HepG2 (cell line): ENCODE results near the gene TLCD3B. TPM values are rescaled to one million over a fixed set of nuclear protein-coding genes. Genes with fewer than 3 reads are reported as not detected.
A peak's percentile ranks its signal among the peaks of the same experiment; 100 is the strongest.

Experiments
- BCLAF1 ChIP-seq: fragments of 450-650 bp; IDR thresholded peaks from 2 replicates; pipeline ENCODE4 v1.6.1; 2017; ENCODE audit warnings: mild to moderate bottlenecking
- CENPT ChIP-seq: sonication (generic); formaldehyde crosslinking; IDR thresholded peaks from 2 replicates; pipeline ENCODE4 v1.8.0; 2022; ENCODE audit warnings: low read depth, mild to moderate bottlenecking, moderate library complexity, missing genetic modification reagents
- DNMT1 ChIP-seq: sonication (generic); formaldehyde crosslinking; IDR thresholded peaks from 2 replicates; pipeline ENCODE4 v1.5.1; 2020; ENCODE audit warnings: mild to moderate bottlenecking, missing genetic modification reagents
- ELF1 ChIP-seq: sonication (generic); formaldehyde crosslinking; IDR thresholded peaks from 2 replicates; pipeline ENCODE4 v1.4.0; 2020; ENCODE audit warnings: missing genetic modification reagents
- HDAC2 ChIP-seq: sonication (generic); formaldehyde crosslinking; IDR thresholded peaks from 2 replicates; pipeline ENCODE4 v1.4.0; 2020; ENCODE audit warnings: missing genetic modification reagents
- HNF1B ChIP-seq: sonication (generic); formaldehyde crosslinking; IDR thresholded peaks from 2 replicates; pipeline ENCODE4 v1.5.1; 2020; ENCODE audit warnings: mild to moderate bottlenecking, moderate library complexity, missing genetic modification reagents
- IRF2 ChIP-seq: IDR thresholded peaks from 2 replicates; pipeline ENCODE4 v1.6.1; 2018; ENCODE audit warnings: missing genetic modification reagents, missing compliant biosample characterization
- JUN ChIP-seq: sonication (generic); formaldehyde crosslinking; IDR thresholded peaks from 2 replicates; pipeline ENCODE4 v1.4.0; 2020; ENCODE audit warnings: mild to moderate bottlenecking, missing genetic modification reagents
- MED1 ChIP-seq: sonication (generic); formaldehyde crosslinking; IDR thresholded peaks from 2 replicates; pipeline ENCODE4 v1.4.0; 2020; ENCODE audit warnings: missing genetic modification reagents
- RERE ChIP-seq: IDR thresholded peaks from 2 replicates; pipeline ENCODE4 v1.6.1; 2016; ENCODE audit warnings: low read depth, missing genetic modification reagents, missing compliant biosample characterization
- REST ChIP-seq, 2 experiments: IDR thresholded peaks; 2 replicates each; pipeline ENCODE4 v1.6.1; 2011 to 2012; ENCODE audit warnings: low read length in 2 of 2, borderline replicate concordance in 1 of 2, low read depth in 1 of 2, mild to moderate bottlenecking in 1 of 2, moderate library complexity in 1 of 2
- SMYD3 ChIP-seq: sonication (generic); formaldehyde crosslinking; IDR thresholded peaks from 2 replicates; pipeline ENCODE4 v1.8.1; 2023; ENCODE audit warnings: mild to moderate bottlenecking, missing genetic modification reagents
- SOX6 ChIP-seq, 2 experiments: fragments of 450-650 bp in 1 of 2; sonication (generic) in 1 of 2; formaldehyde crosslinking in 1 of 2; IDR thresholded peaks; 2 replicates each; pipeline versions ENCODE4 v1.4.0 to v1.6.1; 2017 to 2020; ENCODE audit warnings: antibody characterized with exemption in 1 of 2, mild to moderate bottlenecking in 1 of 2, missing genetic modification reagents in 1 of 2
- SUZ12 ChIP-seq: fragments of 150-350 bp; IDR thresholded peaks from 2 replicates; pipeline ENCODE4 v1.6.1; 2014; ENCODE audit warnings: low read depth, low read length
- TCF7 ChIP-seq: sonication (generic); IDR thresholded peaks from 2 replicates; pipeline ENCODE4 v1.6.1; 2016; ENCODE audit warnings: antibody characterized with exemption, low read depth
- ZNF350 ChIP-seq: sonication (generic); formaldehyde crosslinking; IDR thresholded peaks from 2 replicates; pipeline ENCODE4 v1.4.0; 2020; ENCODE audit warnings: mild to moderate bottlenecking, low read depth, missing genetic modification reagents, borderline replicate concordance
- ZSCAN30 ChIP-seq: sonication (generic); formaldehyde crosslinking; IDR thresholded peaks from 2 replicates; pipeline ENCODE4 v1.5.0; 2020; ENCODE audit warnings: mild to moderate bottlenecking, missing genetic modification reagents
- polyA plus RNA-seq, 8 experiments: library from polyadenylated mRNA; depleted of rRNA in 3 of 8; stranded (reverse) in 7 of 8; unstranded in 1 of 8; fragments of >200 nt; fragmentation: Illumina TruSeq in 4 of 8; extraction: Trizol in 4 of 8; gene quantifications; 2 replicates each; pipeline versions ENCODE4 v1.2.1 to v1.2.3, GENCODE V29; 2011 to 2016; ENCODE audit warnings: low read depth in 4 of 8, missing spikeins in 1 of 8, mixed read lengths in 1 of 8; ENCODE audit not compliant: insufficient read depth in 1 of 8
- total RNA-seq, 5 experiments: library from RNA; depleted of rRNA; stranded (reverse); fragments of >200 nt; fragmentation: Illumina TruSeq; extraction: Trizol; gene quantifications; 2 replicates each; pipeline ENCODE4 v1.2.3, GENCODE V29; 2016; ENCODE audit warnings: low read depth in 1 of 5

TLCD3B gene
- total and polyA plus RNA-seq, 2 of the 13 experiments (the other 11 are each of a cell fraction or from before 2014, with no cell fraction given) = not detected

- TF ChIP-seq RERE (CRISPR knock-in tag) = no peak
- no peak for TF ChIP-seq REST (IDR thresholded peaks at IDR 0.05; ENCODE audit: borderline replicate concordance in 1 of 2, low read depth in 1 of 2, low read length in 2 of 2)
- no peak for TF ChIP-seq DNMT1
- no peak for TF ChIP-seq CENPT
- 0 out of 2 replicates have a peak, but pooled peaks have one; percentile 9 for TF ChIP-seq MED1 (CRISPR knock-in tag)
- TF ChIP-seq BCLAF1 = no peak
- no peak for TF ChIP-seq SMYD3 (CRISPR knock-in tag)
- TF ChIP-seq TCF7 = peak; percentile 51; the same call in 1 of the 2 replicates
- TF ChIP-seq ZNF350 (CRISPR knock-in tag) = no peak
- TF ChIP-seq SUZ12 = no peak
- TF ChIP-seq HNF1B (CRISPR knock-in tag) = 0 out of 2 replicates have a peak, but pooled peaks have one; percentile 35
- TF ChIP-seq IRF2 (CRISPR knock-in tag) = no peak
- no peak for TF ChIP-seq JUN (CRISPR knock-in tag)
- TF ChIP-seq HDAC2 (CRISPR knock-in tag) = no peak
- no peak for TF ChIP-seq ZSCAN30
- TF ChIP-seq ELF1 = no peak
- TF ChIP-seq SOX6 (IDR thresholded peaks at IDR 0.05) = no peak
- 0 out of 2 replicates have a peak, but pooled peaks have one; percentile 18 for TF ChIP-seq SOX6 (CRISPR knock-in tag; IDR thresholded peaks at IDR 0.05)
Measured at GRCh38 chr16:30046178-30046577, 15.1 kb upstream of the TLCD3B start (continued).
